Neural cell (in vitro differentiated cells): ENCODE results near the gene KLHL6.

Source experiments
- EP300 ChIP-seq: fragments of 450-650 bp; conservative IDR thresholded peaks from 2 replicates; pipeline ENCODE4 v1.6.1; 2014; ENCODE audit warnings: antibody characterized with exemption, mild to moderate bottlenecking, moderate library complexity; ENCODE audit not compliant: poor library complexity, severe bottlenecking
- EZH2 ChIP-seq: fragments of 200-600, 300-800 bp; shearing (Covaris generic), sonication (generic); IDR thresholded peaks from 2 replicates; pipeline ENCODE4 v1.6.1; 2014; ENCODE audit warnings: antibody characterized with exemption, low read length, borderline replicate concordance, mild to moderate bottlenecking; ENCODE audit not compliant: insufficient read depth, poor library complexity, severe bottlenecking
- MXI1 ChIP-seq: fragments of 450-650 bp; conservative IDR thresholded peaks from 2 replicates; pipeline ENCODE4 v1.6.1; 2014; ENCODE audit warnings: antibody characterized with exemption, mild to moderate bottlenecking; ENCODE audit not compliant: poor library complexity, severe bottlenecking
- POLR2AphosphoS5 ChIP-seq: IDR thresholded peaks from 2 replicates; pipeline ENCODE4 v1.6.1; 2012
- RAD21 ChIP-seq: fragments of 450-650 bp; conservative IDR thresholded peaks from 2 replicates; pipeline ENCODE4 v1.6.1; 2014; ENCODE audit warnings: antibody characterized with exemption, mild to moderate bottlenecking, moderate library complexity
- SMC3 ChIP-seq: fragments of 450-650 bp; conservative IDR thresholded peaks from 2 replicates; pipeline ENCODE4 v1.6.1; 2014; ENCODE audit warnings: antibody characterized with exemption, mild to moderate bottlenecking, moderate library complexity; ENCODE audit not compliant: poor library complexity
- TAF1 ChIP-seq: IDR thresholded peaks from 2 replicates; pipeline ENCODE4 v1.6.1; 2012; ENCODE audit warnings: low read depth
- TF ChIP-seq, protein P1 (sequence below): fragments of 450-650 bp; IDR thresholded peaks from 2 replicates; pipeline ENCODE4 v1.5.1; 2014; ENCODE audit warnings: antibody characterized with exemption, mild to moderate bottlenecking, moderate library complexity; ENCODE audit not compliant: poor library complexity, severe bottlenecking

DNA sequence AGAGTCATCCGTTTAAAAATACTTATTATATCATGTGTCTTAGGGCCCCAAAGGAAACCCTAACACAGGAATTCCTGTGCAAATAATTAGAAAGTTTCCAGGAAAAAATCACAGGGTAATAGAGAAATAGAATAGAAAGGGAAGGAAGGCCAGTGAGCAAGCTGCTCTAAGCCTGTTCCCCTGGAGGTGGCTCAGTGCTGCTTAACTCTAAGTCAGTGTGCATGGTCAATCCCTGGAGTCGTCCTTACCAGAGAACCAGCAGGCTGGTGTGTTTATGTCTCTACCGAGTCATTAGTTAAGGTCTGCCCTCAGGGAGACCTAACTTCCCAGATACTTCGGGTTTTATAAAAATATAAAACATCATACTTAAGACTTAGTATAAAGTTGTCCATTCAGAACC is 106.1 kb downstream of the KLHL6 start:
- no peak for TF ChIP-seq POLR2AphosphoS5
- TF ChIP-seq, protein P1, sequence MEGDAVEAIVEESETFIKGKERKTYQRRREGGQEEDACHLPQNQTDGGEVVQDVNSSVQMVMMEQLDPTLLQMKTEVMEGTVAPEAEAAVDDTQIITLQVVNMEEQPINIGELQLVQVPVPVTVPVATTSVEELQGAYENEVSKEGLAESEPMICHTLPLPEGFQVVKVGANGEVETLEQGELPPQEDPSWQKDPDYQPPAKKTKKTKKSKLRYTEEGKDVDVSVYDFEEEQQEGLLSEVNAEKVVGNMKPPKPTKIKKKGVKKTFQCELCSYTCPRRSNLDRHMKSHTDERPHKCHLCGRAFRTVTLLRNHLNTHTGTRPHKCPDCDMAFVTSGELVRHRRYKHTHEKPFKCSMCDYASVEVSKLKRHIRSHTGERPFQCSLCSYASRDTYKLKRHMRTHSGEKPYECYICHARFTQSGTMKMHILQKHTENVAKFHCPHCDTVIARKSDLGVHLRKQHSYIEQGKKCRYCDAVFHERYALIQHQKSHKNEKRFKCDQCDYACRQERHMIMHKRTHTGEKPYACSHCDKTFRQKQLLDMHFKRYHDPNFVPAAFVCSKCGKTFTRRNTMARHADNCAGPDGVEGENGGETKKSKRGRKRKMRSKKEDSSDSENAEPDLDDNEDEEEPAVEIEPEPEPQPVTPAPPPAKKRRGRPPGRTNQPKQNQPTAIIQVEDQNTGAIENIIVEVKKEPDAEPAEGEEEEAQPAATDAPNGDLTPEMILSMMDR: no peak
- no peak for TF ChIP-seq EP300
- TF ChIP-seq RAD21: no peak
- TF ChIP-seq EZH2: no peak
- no peak for TF ChIP-seq MXI1
- no peak for TF ChIP-seq TAF1
- no peak for TF ChIP-seq SMC3
